Measurements from ENCODE around the gene C15orf62.

DNA sequence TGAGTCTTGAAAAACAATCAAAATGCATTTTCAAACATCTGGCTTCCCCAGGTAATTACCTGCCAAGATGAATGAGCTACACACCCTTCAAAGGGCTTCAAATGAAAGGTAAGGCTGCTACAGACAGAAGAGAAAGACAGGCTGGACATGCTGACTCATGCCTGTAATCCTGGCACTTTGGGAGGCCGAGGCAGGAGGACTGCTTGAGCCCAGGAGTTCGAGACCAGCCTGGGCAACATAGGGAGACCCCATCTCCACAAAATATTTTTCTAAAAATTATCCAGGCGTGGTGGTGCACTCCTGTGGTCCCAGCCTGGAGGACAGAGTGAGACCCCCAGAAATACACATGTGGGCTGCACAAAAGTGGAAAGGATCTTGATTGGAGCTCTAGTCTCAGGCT is 22.6 kb downstream of the C15orf62 start:
- TF ChIP-seq ZNF416 (CRISPR knock-in tag; IDR thresholded peaks at IDR 0.05), result no peak
- TF ChIP-seq CTCF (IDR thresholded peaks at IDR 0.05), result no peak
- peak; percentile 82 for TF ChIP-seq ZNF121 (CRISPR knock-in tag; IDR thresholded peaks at IDR 0.05)
- TF ChIP-seq, protein P1, sequence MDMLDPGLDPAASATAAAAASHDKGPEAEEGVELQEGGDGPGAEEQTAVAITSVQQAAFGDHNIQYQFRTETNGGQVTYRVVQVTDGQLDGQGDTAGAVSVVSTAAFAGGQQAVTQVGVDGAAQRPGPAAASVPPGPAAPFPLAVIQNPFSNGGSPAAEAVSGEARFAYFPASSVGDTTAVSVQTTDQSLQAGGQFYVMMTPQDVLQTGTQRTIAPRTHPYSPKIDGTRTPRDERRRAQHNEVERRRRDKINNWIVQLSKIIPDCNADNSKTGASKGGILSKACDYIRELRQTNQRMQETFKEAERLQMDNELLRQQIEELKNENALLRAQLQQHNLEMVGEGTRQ (CRISPR knock-in tag; IDR thresholded peaks at IDR 0.05), result no peak
- no peak for TF ChIP-seq ELF4 (CRISPR knock-in tag; IDR thresholded peaks at IDR 0.05; ENCODE audit: low read depth)
- TF ChIP-seq GTF2I (CRISPR knock-in tag; conservative IDR thresholded peaks at IDR 0.05), result no peak
- TF ChIP-seq SOX15 (CRISPR knock-in tag; IDR thresholded peaks at IDR 0.05), result no peak
- TF ChIP-seq OVOL2 (CRISPR knock-in tag; IDR thresholded peaks at IDR 0.05; ENCODE audit: borderline replicate concordance), result no peak
- no peak for TF ChIP-seq ZNF281 (CRISPR knock-in tag; IDR thresholded peaks at IDR 0.05)
- TF ChIP-seq, protein P2, sequence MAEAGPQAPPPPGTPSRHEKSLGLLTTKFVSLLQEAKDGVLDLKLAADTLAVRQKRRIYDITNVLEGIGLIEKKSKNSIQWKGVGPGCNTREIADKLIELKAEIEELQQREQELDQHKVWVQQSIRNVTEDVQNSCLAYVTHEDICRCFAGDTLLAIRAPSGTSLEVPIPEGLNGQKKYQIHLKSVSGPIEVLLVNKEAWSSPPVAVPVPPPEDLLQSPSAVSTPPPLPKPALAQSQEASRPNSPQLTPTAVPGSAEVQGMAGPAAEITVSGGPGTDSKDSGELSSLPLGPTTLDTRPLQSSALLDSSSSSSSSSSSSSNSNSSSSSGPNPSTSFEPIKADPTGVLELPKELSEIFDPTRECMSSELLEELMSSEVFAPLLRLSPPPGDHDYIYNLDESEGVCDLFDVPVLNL (CRISPR knock-in tag; IDR thresholded peaks at IDR 0.05; ENCODE audit: borderline replicate concordance, low read depth), result no peak
- TF ChIP-seq, protein P3, sequence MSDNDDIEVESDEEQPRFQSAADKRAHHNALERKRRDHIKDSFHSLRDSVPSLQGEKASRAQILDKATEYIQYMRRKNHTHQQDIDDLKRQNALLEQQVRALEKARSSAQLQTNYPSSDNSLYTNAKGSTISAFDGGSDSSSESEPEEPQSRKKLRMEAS (CRISPR knock-in tag; IDR thresholded peaks at IDR 0.05), result no peak
- TF ChIP-seq GRHL2 (CRISPR knock-in tag; IDR thresholded peaks at IDR 0.05; ENCODE audit: insufficient replicate concordance, severe bottlenecking), result no peak
